Testis (tissue), 2 donors: Measurements from ENCODE around the gene FAM200C.

Experiments used
- POLR2A ChIP-seq: fragments of 450-650 bp; IDR thresholded peaks from one replicate; pipeline ENCODE4 v1.6.1; 2017; ENCODE audit warnings: antibody characterized with exemption, mild to moderate bottlenecking, moderate library complexity
- TF ChIP-seq, protein P1 (sequence below), 3 experiments: fragments of 450-650 bp in 2 of 3; fragments of 200-600 bp in 1 of 3; sonication (generic) in 1 of 3; IDR thresholded peaks; one replicate each; pipeline ENCODE4 v1.5.1; 2016 to 2019; ENCODE audit warnings: antibody characterized with exemption in 3 of 3, mild to moderate bottlenecking in 2 of 3, moderate library complexity in 1 of 3

- TF ChIP-seq, protein P1, sequence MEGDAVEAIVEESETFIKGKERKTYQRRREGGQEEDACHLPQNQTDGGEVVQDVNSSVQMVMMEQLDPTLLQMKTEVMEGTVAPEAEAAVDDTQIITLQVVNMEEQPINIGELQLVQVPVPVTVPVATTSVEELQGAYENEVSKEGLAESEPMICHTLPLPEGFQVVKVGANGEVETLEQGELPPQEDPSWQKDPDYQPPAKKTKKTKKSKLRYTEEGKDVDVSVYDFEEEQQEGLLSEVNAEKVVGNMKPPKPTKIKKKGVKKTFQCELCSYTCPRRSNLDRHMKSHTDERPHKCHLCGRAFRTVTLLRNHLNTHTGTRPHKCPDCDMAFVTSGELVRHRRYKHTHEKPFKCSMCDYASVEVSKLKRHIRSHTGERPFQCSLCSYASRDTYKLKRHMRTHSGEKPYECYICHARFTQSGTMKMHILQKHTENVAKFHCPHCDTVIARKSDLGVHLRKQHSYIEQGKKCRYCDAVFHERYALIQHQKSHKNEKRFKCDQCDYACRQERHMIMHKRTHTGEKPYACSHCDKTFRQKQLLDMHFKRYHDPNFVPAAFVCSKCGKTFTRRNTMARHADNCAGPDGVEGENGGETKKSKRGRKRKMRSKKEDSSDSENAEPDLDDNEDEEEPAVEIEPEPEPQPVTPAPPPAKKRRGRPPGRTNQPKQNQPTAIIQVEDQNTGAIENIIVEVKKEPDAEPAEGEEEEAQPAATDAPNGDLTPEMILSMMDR (IDR thresholded peaks at IDR 0.05) = no peak
- TF ChIP-seq POLR2A = no peak
Observed at GRCh38 chr5:160445751-160446150, 45.9 kb upstream of the FAM200C start.
